Lung (tissue), 12 donors: Measurements from ENCODE around the gene TMEM255A. TPM values are rescaled to one million over a fixed set of nuclear protein-coding genes. Genes with fewer than 3 reads are reported as not detected.

Source experiments
- ATAC-seq: fragments of 200-7000 bp; cut with Tn5 transposase; one replicate; pipeline ENCODE4 v1.9.1; 2020; ENCODE audit warnings: moderate number of reproducible peaks; ENCODE audit not compliant: insufficient read depth, low FRiP score
- DNase-seq, 3 donors: peaks; one replicate each; pipeline ENCODE4 v3.0.0-alpha.2; 2013 to 2017
- H3K27ac ChIP-seq, 2 donors: one replicate each; pipeline ENCODE4 v1.5.1; 2013; ENCODE audit warnings: mild to moderate bottlenecking in 2 of 2, moderate library complexity in 2 of 2, control low read depth in 1 of 2, inconsistent platforms in 1 of 2, low read depth in 1 of 2, low read length in 1 of 2
- H3K27me3 ChIP-seq, 3 donors: one replicate each; pipeline ENCODE4 v1.5.1; 2013; ENCODE audit warnings: low read length in 2 of 3; ENCODE audit not compliant: control insufficient read depth in 3 of 3, insufficient read depth in 3 of 3
- H3K36me3 ChIP-seq, 4 donors: one replicate each; pipeline ENCODE4 v1.5.1; 2013; ENCODE audit warnings: low read length in 4 of 4, mild to moderate bottlenecking in 1 of 4, moderate library complexity in 1 of 4; ENCODE audit not compliant: control insufficient read depth in 4 of 4, insufficient read depth in 4 of 4
- H3K4me1 ChIP-seq, 5 donors: one replicate each; pipeline ENCODE4 v1.5.1; 2013; ENCODE audit warnings: low read length in 5 of 5, mild to moderate bottlenecking in 2 of 5, moderate library complexity in 1 of 5; ENCODE audit not compliant: control insufficient read depth in 5 of 5, insufficient read depth in 5 of 5
- H3K4me3 ChIP-seq: one replicate; pipeline ENCODE4 v1.5.1; 2013; ENCODE audit warnings: mild to moderate bottlenecking, control low read depth, moderate library complexity
- H3K9ac ChIP-seq, 2 donors: one replicate each; pipeline ENCODE4 v1.5.1; 2013; ENCODE audit warnings: low read length in 2 of 2, control low read depth in 1 of 2; ENCODE audit not compliant: insufficient read depth in 1 of 2
- H3K9me3 ChIP-seq, 4 donors: one replicate each; pipeline ENCODE4 v1.5.1; 2013; ENCODE audit warnings: low read length in 3 of 4, mild to moderate bottlenecking in 1 of 4, moderate library complexity in 1 of 4; ENCODE audit not compliant: control insufficient read depth in 4 of 4, insufficient read depth in 3 of 4
- CTCF ChIP-seq: IDR thresholded peaks from 2 replicates; pipeline ENCODE4 v1.5.1; 2012; ENCODE audit warnings: mild to moderate bottlenecking; ENCODE audit errors: control extremely low read depth, extremely low read depth
- WGBS, 2 donors: extraction: QIAGEN DNeasy Blood & Tissue Kit; methylation state at CpG; one replicate each; pipeline ENCODE4 v1.1.7; 2013; 5-methylcytosine and 5-hydroxymethylcytosine counted together
- polyA plus RNA-seq, 2 donors: library from polyadenylated mRNA; stranded (reverse); fragments of 200-250 nt; gene quantifications; one replicate each; pipeline ENCODE4 v1.2.1, GENCODE V29; 2013
- total RNA-seq, 2 donors: library from RNA; depleted of rRNA in 1 of 2; stranded (reverse); fragments of >200 nt in 1 of 2; gene quantifications; one replicate each; pipeline ENCODE4 v1.2.1, GENCODE V29; 2014 to 2021
- donor health status: control.
- donor health status: control.
- donor health status: Bipolar disorder and iron deficiency.
- donor health status: healthy.
- donor health status: DM: yes; HTN: yes; CAD: no.

Gene TMEM255A
- total and polyA plus RNA-seq, 4 donors: 0.20 to 0.80 (median 0.45) TPM

GRCh38 chrX:120302434-120302833, 8.8 kb downstream of the TMEM255A start:
- DNase-seq: peak in 1 of 3 donors; percentile 13

GRCh38 chrX:120301960-120302359, 9.3 kb downstream of the TMEM255A start:
- no peak for DNase-seq
- no peaks in the 10 kb centered on the region for H3K9me3 ChIP-seq
- H3K27ac ChIP-seq: no peak overlapping the region
- ATAC-seq: no peak
- no peaks in the 10 kb centered on the region for H3K36me3 ChIP-seq
- WGBS, 2 donors: 36 to 44% methylated on average over 4 of the region's 4 CpGs
- no peak overlapping the region for H3K4me3 ChIP-seq
- peaks cover 0 to 30% (median 25%) of the 10 kb centered on the region in 3 donors for H3K27me3 ChIP-seq
- no peaks in the 10 kb centered on the region for H3K4me1 ChIP-seq
- H3K9ac ChIP-seq: no peak overlapping the region
- no peak for TF ChIP-seq CTCF

More at GRCh38 chrX:120302434-120302833, 8.8 kb downstream of the TMEM255A start:
- Histone ChIP-seq H3K36me3 (no peaks in the 10 kb centered on the region), H3K27ac (no peak overlapping the region), H3K4me1 (no peaks in the 10 kb centered on the region), H3K4me3 (no peak overlapping the region), H3K9me3 (no peaks in the 10 kb centered on the region), H3K27me3 (peaks cover 0 to 30% (median 30%) of the 10 kb centered on the region in 3 donors), H3K9ac (no peak overlapping the region)
- ATAC-seq: no peak
- TF ChIP-seq CTCF: no peak
- 0 to 13% methylated on average over 4 of the region's 4 CpGs for WGBS, 2 donors

DNA sequence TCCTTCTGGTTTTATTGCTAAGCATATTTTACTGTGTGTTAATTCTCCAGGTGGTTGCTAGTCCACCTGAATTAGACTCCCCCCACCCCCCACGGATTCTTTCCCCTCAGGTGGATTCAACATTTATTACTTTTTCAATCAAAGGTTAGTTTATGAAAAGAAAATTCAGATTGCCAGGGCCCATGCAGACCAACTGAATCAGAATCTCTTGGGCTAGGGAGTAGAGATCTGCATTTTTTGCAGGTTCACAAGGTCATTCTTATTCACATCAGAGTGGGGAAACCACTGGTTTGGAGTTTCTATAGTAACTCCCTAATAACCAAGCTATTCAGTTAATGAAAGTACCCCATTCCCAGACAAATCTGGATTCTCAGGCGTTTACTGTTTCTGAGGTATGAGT, 9.8 kb downstream of the TMEM255A start:
- peaks cover 0 to 28% (median 22%) of the 10 kb centered on the region in 3 donors for H3K27me3 ChIP-seq
- no peaks in the 10 kb centered on the region for H3K4me1 ChIP-seq
- H3K4me3 ChIP-seq: no peak overlapping the region
- WGBS, 2 donors: 47 to 81% methylated on average over 2 of the region's 2 CpGs
- no peak for TF ChIP-seq CTCF
- H3K9me3 ChIP-seq: no peaks in the 10 kb centered on the region
- no peak for DNase-seq
- no peaks in the 10 kb centered on the region for H3K36me3 ChIP-seq
- H3K9ac ChIP-seq: no peak overlapping the region
- no peak overlapping the region for H3K27ac ChIP-seq
- ATAC-seq: no peak

DNA sequence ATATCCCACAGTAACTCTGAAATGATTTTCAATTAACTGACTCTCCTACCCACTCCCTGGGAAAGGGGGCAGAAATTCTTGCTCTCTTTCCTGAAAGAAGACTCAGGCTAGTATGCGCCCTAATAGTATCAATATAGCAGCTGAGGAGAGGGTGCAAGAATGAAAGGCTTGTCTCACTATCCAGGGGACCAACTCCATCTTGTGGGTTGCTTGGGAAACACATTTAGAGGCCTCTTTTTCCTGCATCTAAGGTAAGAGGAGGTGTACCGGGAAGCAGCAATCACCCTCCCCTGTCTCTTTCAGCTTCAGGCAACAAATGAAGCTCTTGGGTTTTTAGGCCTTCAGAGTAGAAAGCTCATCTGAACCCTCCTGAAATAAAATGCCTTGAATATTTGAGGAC, 11.3 kb downstream of the TMEM255A start:
- no peak for DNase-seq
- no peaks in the 10 kb centered on the region for H3K9me3 ChIP-seq
- no peaks in the 10 kb centered on the region for H3K36me3 ChIP-seq
- H3K9ac ChIP-seq: no peak overlapping the region
- WGBS, 2 donors: 58% methylated on average over 2 of the region's 2 CpGs
- H3K27ac ChIP-seq: no peak overlapping the region
- no peak overlapping the region for H3K4me3 ChIP-seq
- no peak for TF ChIP-seq CTCF
- peaks cover 0 to 15% (median 7%) of the 10 kb centered on the region in 3 donors for H3K27me3 ChIP-seq
- no peaks in the 10 kb centered on the region for H3K4me1 ChIP-seq
- ATAC-seq: no peak
